Upper lobe of left lung (tissue), 6 donors: ENCODE results near the gene GLO1. TPM values are rescaled to one million over a fixed set of nuclear protein-coding genes. Genes with fewer than 3 reads are reported as not detected.

Source experiments
- ATAC-seq, 2 donors: fragments of 200-7000 bp; cut with Tn5 transposase; one replicate each; pipeline ENCODE4 v1.9.1; 2022; ENCODE audit warnings: mild to moderate bottlenecking in 2 of 2, moderate library complexity in 2 of 2; ENCODE audit not compliant: low FRiP score in 2 of 2
- DNase-seq, 2 donors: peaks; one replicate each; pipeline ENCODE4 v3.0.0-alpha.2; 2019 to 2020
- H3K27ac ChIP-seq, 4 donors: fragments of 200-600 bp; sonication (generic); one replicate each; pipeline ENCODE4 v1.5.1; 2016 to 2019
- H3K27me3 ChIP-seq, 4 donors: fragments of 200-600 bp; sonication (generic); one replicate each; pipeline ENCODE4 v1.5.1; 2017 to 2019
- H3K36me3 ChIP-seq, 4 donors: fragments of 200-600 bp; sonication (generic); one replicate each; pipeline ENCODE4 v1.5.1; 2016 to 2019
- H3K4me1 ChIP-seq, 4 donors: fragments of 200-600 bp; sonication (generic); one replicate each; pipeline ENCODE4 v1.5.1; 2018 to 2019
- H3K4me3 ChIP-seq, 4 donors: fragments of 200-600 bp; sonication (generic); one replicate each; pipeline ENCODE4 v1.5.1; 2017 to 2019; ENCODE audit warnings: mild to moderate bottlenecking in 2 of 4, moderate library complexity in 1 of 4
- H3K9me3 ChIP-seq, 4 donors: fragments of 200-600 bp; sonication (generic); one replicate each; pipeline ENCODE4 v1.5.1; 2018 to 2019
- CTCF ChIP-seq, 6 experiments: fragments of 450-650 bp in 4 of 6; fragments of 200-600 bp in 2 of 6; sonication (generic) in 2 of 6; IDR thresholded peaks; one replicate each; pipeline ENCODE4 v1.5.1; 2016 to 2019; ENCODE audit warnings: antibody characterized with exemption in 6 of 6
- EP300 ChIP-seq, 4 donors: sonication (generic); formaldehyde crosslinking; IDR thresholded peaks; one replicate each; pipeline ENCODE4 v1.5.1; 2017; ENCODE audit warnings: antibody characterized with exemption in 4 of 4, control low read depth in 2 of 4
- POLR2A ChIP-seq, 4 donors: fragments of 450-650 bp; IDR thresholded peaks; one replicate each; pipeline ENCODE4 v1.5.1; 2016 to 2017; ENCODE audit warnings: antibody characterized with exemption in 4 of 4, mild to moderate bottlenecking in 2 of 4
- POLR2AphosphoS5 ChIP-seq, 2 donors: sonication (generic); formaldehyde crosslinking; IDR thresholded peaks; one replicate each; pipeline ENCODE4 v1.5.1; 2017; ENCODE audit warnings: antibody characterized with exemption in 2 of 2
- WGBS, 2 donors: methylation state at CpG; one replicate each; pipeline ENCODE4 v1.1.5; 2017 to 2018; 5-methylcytosine and 5-hydroxymethylcytosine counted together
- total RNA-seq, 6 donors: library from RNA; depleted of rRNA in 4 of 6; stranded (reverse); fragments of >200 nt in 4 of 6; gene quantifications; one replicate each; pipeline versions ENCODE4 v1.1.0 to v1.2.1, GENCODE V29; 2016 to 2021
- donor health status: DM: no; HTN: no; CAD: no; lungs with moderate emphysema.
- donor health status: DM: no; HTN: yes; CAD: no; lungs with severe emphysema.

Gene GLO1
- total RNA-seq, 6 donors from 2014 or later = 25.1 to 111 (median 74.6) TPM

GRCh38 chr6:38671885-38672467, 31.0 kb downstream of the GLO1 start:
- TF ChIP-seq POLR2AphosphoS5 (IDR thresholded peaks at IDR 0.05) (no peak), CTCF (IDR thresholded peaks at IDR 0.05) (peak; percentile 36 to 68 (median 61))
- 11 to 22% methylated on average over 2 of the region's 2 CpGs for WGBS, 2 donors
- no peak for DNase-seq
- no peaks in the 10 kb centered on the region for H3K9me3 ChIP-seq
- peaks cover 0 to 21% (median 9%) of the 10 kb centered on the region in 4 donors for H3K4me1 ChIP-seq
- peak; percentile 65 to 75 for ATAC-seq
- no peak overlapping the region for H3K27ac ChIP-seq
- no peaks in the 10 kb centered on the region for H3K27me3 ChIP-seq
- H3K36me3 ChIP-seq = peaks cover 0 to 23% (median 0%) of the 10 kb centered on the region in 4 donors
- no peak overlapping the region for H3K4me3 ChIP-seq

- DNase-seq (no peak), ATAC-seq (no peak)
- 81 to 94% methylated on average over 3 of the region's 3 CpGs for WGBS, 2 donors
- TF ChIP-seq POLR2AphosphoS5 (IDR thresholded peaks at IDR 0.05) (no peak), EP300 (IDR thresholded peaks at IDR 0.05) (no peak), CTCF (IDR thresholded peaks at IDR 0.05) (no peak), POLR2A (IDR thresholded peaks at IDR 0.05) (no peak)
- H3K4me3 ChIP-seq = no peak overlapping the region
- H3K36me3 ChIP-seq = peaks cover 0 to 18% (median 0%) of the 10 kb centered on the region in 4 donors
- H3K27ac ChIP-seq = no peak overlapping the region
- H3K27me3 ChIP-seq = no peaks in the 10 kb centered on the region
- no peaks in the 10 kb centered on the region for H3K9me3 ChIP-seq
- no peaks in the 10 kb centered on the region for H3K4me1 ChIP-seq
Observed at GRCh38 chr6:38658418-38659167, 44.4 kb downstream of the GLO1 start.

GRCh38 chr6:38656896-38657295, 46.0 kb downstream of the GLO1 start:
- ATAC-seq = no peak
- no peak overlapping the region for H3K4me3 ChIP-seq
- peaks cover 0 to 18% (median 0%) of the 10 kb centered on the region in 4 donors for H3K36me3 ChIP-seq
- no peak overlapping the region for H3K27ac ChIP-seq
- no peaks in the 10 kb centered on the region for H3K9me3 ChIP-seq
- TF ChIP-seq EP300 (IDR thresholded peaks at IDR 0.05) (no peak), CTCF (IDR thresholded peaks at IDR 0.05) (no peak)
- no peaks in the 10 kb centered on the region for H3K4me1 ChIP-seq
- WGBS, 2 donors = 94 to 100% methylated on average over 1 of the region's 1 CpG
- no peak for DNase-seq
- H3K27me3 ChIP-seq = no peaks in the 10 kb centered on the region

- no peak for DNase-seq
- Histone ChIP-seq H3K4me1 (no peaks in the 10 kb centered on the region), H3K36me3 (peaks cover 0 to 13% (median 0%) of the 10 kb centered on the region in 4 donors), H3K9me3 (no peaks in the 10 kb centered on the region), H3K4me3 (no peak overlapping the region), H3K27ac (no peak overlapping the region), H3K27me3 (no peaks in the 10 kb centered on the region)
- no peak for TF ChIP-seq POLR2A (IDR thresholded peaks at IDR 0.05)
- TF ChIP-seq EP300 (IDR thresholded peaks at IDR 0.05) = no peak
- 94 to 100% methylated on average over 2 of the region's 2 CpGs for whole genome bisulfite sequencing, 2 donors
- ATAC-seq = no peak
Observed at GRCh38 chr6:38654263-38654662, 48.7 kb downstream of the GLO1 start.

- no peaks in the 10 kb centered on the region for H3K36me3 ChIP-seq
- 95 to 100% methylated on average over 2 of the region's 2 CpGs for WGBS, 2 donors
- no peak for ATAC-seq
- no peak for DNase-seq
- H3K27me3 ChIP-seq = no peaks in the 10 kb centered on the region
- no peak overlapping the region for H3K27ac ChIP-seq
- TF ChIP-seq EP300 (IDR thresholded peaks at IDR 0.05) (no peak), POLR2AphosphoS5 (IDR thresholded peaks at IDR 0.05) (no peak), CTCF (IDR thresholded peaks at IDR 0.05) (no peak), POLR2A (IDR thresholded peaks at IDR 0.05) (no peak)
- no peaks in the 10 kb centered on the region for H3K9me3 ChIP-seq
- no peak overlapping the region for H3K4me3 ChIP-seq
- no peaks in the 10 kb centered on the region for H3K4me1 ChIP-seq
Observed at GRCh38 chr6:38651121-38651784, 51.7 kb downstream of the GLO1 start.
